IMR-90 (cell line): ENCODE results near the gene CC2D2A. TPM values are rescaled to one million over a fixed set of nuclear protein-coding genes. Genes with fewer than 3 reads are reported as not detected.

ENCODE experiments used
- ATAC-seq: fragments of 200-7000 bp; cut with Tn5 transposase; 2 replicates; pipeline ENCODE4 v1.9.1; 2020; ENCODE audit warnings: low read depth, mild to moderate bottlenecking, moderate library complexity
- BruUV-seq: library from RNA; stranded (reverse); fragments of 400-500 nt; replicated peaks from 2 replicates; lab custom pipeline; 2021; lab: Mats Ljungman, UMichigan
- CTCF ChIA-PET: fragments of 300-600 bp; formaldehyde crosslinking; extraction: SDS; loops from one replicate; lab custom pipeline; 2021; ENCODE audit warnings: antibody characterized with exemption; lab: Yijun Ruan, JAX
- POLR2A ChIA-PET: fragments of 300-600 bp; sonication (Branson Sonifier 250); formaldehyde crosslinking; loops from one replicate; lab custom pipeline; 2022; ENCODE audit warnings: antibody characterized with exemption; ENCODE audit not compliant: unreplicated experiment; lab: Charles Lee
- DNase-seq: peaks from one replicate; pipeline ENCODE4 v3.0.0; 2013
- H2AFZ ChIP-seq: replicated peaks from 2 replicates; pipeline ENCODE3; 2013; ENCODE audit warnings: low read length, mild to moderate bottlenecking; ENCODE audit not compliant: poor library complexity
- H2AK5ac ChIP-seq: 2 replicates; pipeline ENCODE4 v1.6.1; 2013; ENCODE audit warnings: low read depth, low read length, inconsistent platforms
- H2AK9ac ChIP-seq: replicated peaks from 2 replicates; pipeline ENCODE3; 2013; ENCODE audit warnings: mild to moderate bottlenecking, low read depth, low read length, moderate library complexity; ENCODE audit not compliant: poor library complexity
- H2BK120ac ChIP-seq: 2 replicates; pipeline ENCODE4 v1.6.1; 2013; ENCODE audit warnings: low read depth, low read length, inconsistent platforms
- H2BK15ac ChIP-seq: 3 replicates; pipeline ENCODE4 v1.6.1; 2013; ENCODE audit warnings: low read depth, low read length, inconsistent platforms
- H2BK20ac ChIP-seq: 2 replicates; pipeline ENCODE4 v1.6.1; 2013; ENCODE audit warnings: low read depth, mild to moderate bottlenecking, inconsistent platforms, low read length, moderate library complexity
- H2BK5ac ChIP-seq: 2 replicates; pipeline ENCODE4 v1.6.1; 2013; ENCODE audit warnings: mild to moderate bottlenecking, low read depth, low read length, inconsistent platforms; ENCODE audit not compliant: poor library complexity, severe bottlenecking
- H3K14ac ChIP-seq: replicated peaks from 2 replicates; pipeline ENCODE4 v1.6.1; 2013; ENCODE audit warnings: low read depth, low read length, inconsistent platforms
- H3K18ac ChIP-seq: 2 replicates; pipeline ENCODE4 v1.6.1; 2013; ENCODE audit warnings: low read depth, low read length, control low read depth
- H3K23ac ChIP-seq: 2 replicates; pipeline ENCODE4 v1.6.1; 2013; ENCODE audit warnings: low read depth, low read length, inconsistent platforms
- H3K27ac ChIP-seq: 2 replicates; pipeline ENCODE4 v1.5.1; 2013; ENCODE audit warnings: mild to moderate bottlenecking, control low read depth, low read length; ENCODE audit not compliant: insufficient read depth
- H3K27me3 ChIP-seq: 2 replicates; pipeline ENCODE4 v1.6.1; 2013; ENCODE audit warnings: low read length; ENCODE audit not compliant: control insufficient read depth, insufficient read depth
- H3K36me3 ChIP-seq: 2 replicates; pipeline ENCODE4 v1.6.1; 2013; ENCODE audit warnings: low read length, mixed read lengths; ENCODE audit not compliant: control insufficient read depth, insufficient read depth
- H3K4ac ChIP-seq: 2 replicates; pipeline ENCODE4 v1.6.1; 2013; ENCODE audit warnings: low read depth, low read length, inconsistent platforms
- H3K4me1 ChIP-seq: 2 replicates; pipeline ENCODE4 v1.6.1; 2013; ENCODE audit warnings: low read length, mixed read lengths; ENCODE audit not compliant: control insufficient read depth, insufficient read depth
- H3K4me2 ChIP-seq: 2 replicates; pipeline ENCODE4 v1.6.1; 2013; ENCODE audit warnings: low read depth, mild to moderate bottlenecking, control low read depth, low read length, moderate library complexity
- H3K4me3 ChIP-seq: 2 replicates; pipeline ENCODE4 v1.5.1; 2013; ENCODE audit warnings: low read depth, mild to moderate bottlenecking, control low read depth, low read length, moderate library complexity; ENCODE audit not compliant: insufficient read depth
- H3K56ac ChIP-seq: 2 replicates; pipeline ENCODE4 v1.6.1; 2013; ENCODE audit warnings: low read length, inconsistent platforms; ENCODE audit not compliant: insufficient read depth; ENCODE audit errors: extremely low read depth
- H3K79me1 ChIP-seq, 2 experiments: 2 replicates each; pipeline ENCODE4 v1.6.1; 2013; ENCODE audit warnings: low read length in 2 of 2, inconsistent platforms in 1 of 2, low read depth in 1 of 2
- H3K9ac ChIP-seq: 2 replicates; pipeline ENCODE4 v1.6.1; 2013; ENCODE audit warnings: low read depth, low read length, control low read depth
- H3K9me1 ChIP-seq: 2 replicates; pipeline ENCODE4 v1.6.1; 2013; ENCODE audit warnings: low read length, inconsistent platforms; ENCODE audit not compliant: insufficient read depth
- H3K9me3 ChIP-seq: 2 replicates; pipeline ENCODE4 v1.6.1; 2013; ENCODE audit warnings: low read length; ENCODE audit not compliant: control insufficient read depth, insufficient read depth
- H4K20me1 ChIP-seq: 2 replicates; pipeline ENCODE4 v1.6.1; 2013; ENCODE audit warnings: low read length, inconsistent platforms; ENCODE audit not compliant: insufficient read depth
- H4K5ac ChIP-seq: 2 replicates; pipeline ENCODE4 v1.6.1; 2013; ENCODE audit warnings: mild to moderate bottlenecking, low read depth, low read length, control low read depth
- H4K8ac ChIP-seq, 2 experiments: 2 replicates each; pipeline ENCODE4 v1.6.1; 2013; ENCODE audit warnings: low read depth in 2 of 2, low read length in 2 of 2, control low read depth in 1 of 2, inconsistent platforms in 1 of 2
- H4K91ac ChIP-seq: 2 replicates; pipeline ENCODE4 v1.6.1; 2013; ENCODE audit warnings: low read depth, low read length, inconsistent platforms; ENCODE audit not compliant: insufficient read depth
- BHLHE40 ChIP-seq: fragments of 150-350 bp; IDR thresholded peaks from 2 replicates; pipeline ENCODE4 v1.6.1; 2016; ENCODE audit warnings: mild to moderate bottlenecking, low read depth, low read length
- CEBPB ChIP-seq: IDR thresholded peaks from 2 replicates; pipeline ENCODE4 v1.6.1; 2012; ENCODE audit warnings: low read depth, low read length, improper control_type of control experiment
- FOS ChIP-seq: fragments of 150-350 bp; IDR thresholded peaks from 2 replicates; pipeline ENCODE4 v1.6.1; 2016; ENCODE audit warnings: low read depth, low read length
- POLR2A ChIP-seq: IDR thresholded peaks from 2 replicates; pipeline ENCODE4 v1.6.1; 2012; ENCODE audit warnings: mild to moderate bottlenecking, low read depth, low read length
- RAD21 ChIP-seq: IDR thresholded peaks from 2 replicates; pipeline ENCODE4 v1.6.1; 2012; ENCODE audit warnings: low read length, improper control_type of control experiment
- RFX5 ChIP-seq: IDR thresholded peaks from 2 replicates; pipeline ENCODE4 v1.8.0; 2012; ENCODE audit warnings: low read depth, mild to moderate bottlenecking, low read length, moderate library complexity
- WGBS, 2 experiments: methylation state at CpG; one replicate each; pipeline versions ENCODE4 v1.1.5 to v1.1.7; 2013; ENCODE audit warnings: missing lambda C conversion rate in 2 of 2; ENCODE audit not compliant: insufficient read length in 1 of 2; ENCODE audit errors: extremely low coverage in 2 of 2; 5-methylcytosine and 5-hydroxymethylcytosine counted together
- dilution Hi-C: fragments of 300-500 bp; cut with HindIII; formaldehyde crosslinking; loops from one replicate; pipeline ENCODE4 v1.14.3; 2018; ENCODE audit warnings: low sequenced_read_pairs; ENCODE audit not compliant: unreplicated experiment
- in situ Hi-C: fragments of 300-500 bp; cut with MboI; formaldehyde crosslinking; loops from 3 replicates; pipeline ENCODE4 v1.14.3; 2019; ENCODE audit warnings: low sequenced_read_pairs, inconsistent platforms, mixed read lengths
- intact Hi-C: fragments of 100-400 bp; cut with micrococcal nuclease; formaldehyde crosslinking; loops from 2 replicates; pipeline ENCODE4 v1.10.0; 2022
- polyA plus RNA-seq, 3 experiments: library from polyadenylated mRNA; depleted of rRNA; stranded (reverse); fragments of >200 nt; gene quantifications; 2 replicates each; pipeline ENCODE4 v1.2.3, GENCODE V29; 2012; ENCODE audit warnings: low replicate concordance in 1 of 3
- total RNA-seq: library from RNA; depleted of rRNA; stranded (reverse); fragments of >200 nt; gene quantifications from 2 replicates; pipeline ENCODE4 v1.2.3, GENCODE V29; 2012

Gene CC2D2A
- total and polyA plus RNA-seq, 2 of the 4 experiments (the other 2 are of a cell fraction): 20.8 to 26.3 TPM

DNA sequence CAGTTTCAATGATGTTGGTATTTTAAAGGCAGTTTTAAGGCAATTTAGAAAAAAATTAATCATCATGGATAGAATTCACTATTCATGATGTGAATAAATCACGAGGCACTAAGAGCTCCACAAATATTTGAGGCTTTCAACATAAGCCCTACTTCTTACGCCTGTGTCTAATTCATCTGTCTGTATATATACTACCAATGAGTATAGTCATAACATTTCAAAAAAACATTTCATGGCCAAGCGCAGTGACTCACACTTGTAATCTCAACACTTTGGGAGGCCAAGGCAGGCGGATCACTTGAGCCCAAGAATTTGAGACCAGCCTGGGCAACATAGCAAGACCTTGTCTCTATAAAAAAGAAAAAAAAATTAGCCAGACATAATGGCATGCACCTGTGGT lies 129.0 kb downstream of the CC2D2A start:
- CTCF ChIA-PET: interaction anchor here (1.3 kb wide), 1 partner anchor 36 kb away, joined by 3 read pairs; no protein-coding TSS in a partner anchor
- no CpG with 5 or more reads among the region's 4 CpGs for WGBS, 2 experiments

More for the DNA sequence above, 129.0 kb downstream of the CC2D2A start:
- Histone ChIP-seq H3K27me3 (no peaks in the 10 kb centered on the region), H4K8ac (no peak overlapping the region), H3K9me3 (no peaks in the 10 kb centered on the region; the same call in 1 of the 2 replicates), H3K4me2 (no peak overlapping the region), H2AFZ (no peak overlapping the region), H3K27ac (no peak overlapping the region), H2BK15ac (no peak overlapping the region), H3K79me1 (0 out of 4 replicates have a peak, but pooled peaks cover 0 to 4% of the 10 kb centered on the region in 2 experiments), H3K14ac (no peak overlapping the region), H3K36me3 (peaks cover 14% of the 10 kb centered on the region), H4K20me1 (peaks cover 4% of the 10 kb centered on the region; the same call in 1 of the 2 replicates), H3K18ac (no peak overlapping the region), H3K9me1 (peaks cover 3% of the 10 kb centered on the region; the same call in 1 of the 2 replicates), H3K4me1 (peaks cover 2% of the 10 kb centered on the region; the same call in 1 of the 2 replicates), H2AK5ac (no peak overlapping the region), H3K23ac (no peak overlapping the region), H2BK120ac (no peak overlapping the region), H3K56ac (no peak overlapping the region; the same call in 1 of the 2 replicates), H4K91ac (no peak overlapping the region), H3K9ac (no peak overlapping the region), H2AK9ac (no peak overlapping the region), H4K5ac (no peak overlapping the region), H3K4ac (peak overlapping the region; percentile 52; the same call in 1 of the 2 replicates), H2BK20ac (0 out of 2 replicates have a peak overlapping the region, but pooled peaks have one; percentile 27), H2BK5ac (peak overlapping the region; percentile 64), H3K4me3 (no peak overlapping the region)
- in situ Hi-C loops: no loop called here
- dilution Hi-C loops: no loop called here
- intact Hi-C loops: no loop called here
- ATAC-seq: peak; percentile 94
- no peak for TF ChIP-seq RAD21
- TF ChIP-seq POLR2A: no peak
- TF ChIP-seq CEBPB: peak; percentile 73
- peak; percentile 84 for TF ChIP-seq FOS
- TF ChIP-seq RFX5: no peak
- TF ChIP-seq BHLHE40: peak; percentile 58; the same call in 1 of the 2 replicates
- POLR2A ChIA-PET: no interaction called here
- no TSS peak for BruUV-seq
- DNase-seq: peak; percentile 91
